Stimulated activated CD4-positive, alpha-beta T cell treated with anti-CD3 and anti-CD28 coated beads, TNF-alpha, amount 100 ng/mL, for 1 hour (primary cell): ENCODE results near the gene SLC49A3.
"Not testable (repeated sequence)": the region's sequence is repeated elsewhere in the genome, so short reads cannot be mapped to it uniquely, and the experiment has no call there.

ENCODE experiments used
- DNase-seq, 3 donors: peaks; one replicate each; pipeline ENCODE4 v3.0.0-alpha.2; 2020; ENCODE audit warnings: low read depth in 3 of 3, low spot score in 1 of 3

The SLC49A3 gene

DNA sequence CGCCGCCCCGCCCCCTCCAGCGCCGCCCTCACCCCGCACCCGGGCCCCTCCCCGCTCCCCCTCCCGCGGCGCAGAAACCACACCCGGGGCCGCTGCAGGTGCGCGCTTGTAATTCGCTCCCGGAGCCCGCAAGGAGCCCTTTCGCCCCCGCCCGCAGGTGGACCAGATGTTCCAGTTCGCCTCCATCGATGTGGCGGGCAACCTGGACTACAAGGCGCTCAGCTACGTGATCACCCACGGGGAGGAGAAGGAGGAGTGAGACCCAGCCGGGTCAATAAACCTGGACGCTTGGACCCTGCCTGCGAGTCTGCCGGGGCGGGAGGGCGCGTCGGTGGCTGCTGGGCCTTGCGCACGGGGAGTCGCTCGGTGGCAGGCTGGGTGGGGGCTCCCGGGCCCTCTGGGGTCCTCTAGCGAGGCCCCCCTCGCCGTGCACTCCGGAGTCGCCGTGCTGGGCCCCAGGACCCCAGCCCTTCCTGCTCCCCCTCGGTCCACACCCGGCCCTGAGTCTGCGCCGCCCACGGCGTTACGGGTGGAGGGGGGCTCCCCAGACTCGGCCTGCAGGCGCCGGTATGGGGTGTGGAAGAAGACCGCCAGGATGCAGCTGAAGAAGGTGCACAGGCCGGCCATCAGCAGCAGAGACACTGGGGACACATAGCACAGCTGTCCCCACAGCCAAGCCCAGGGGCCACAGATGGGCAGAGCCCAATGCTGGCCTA is 7.1 kb downstream of the SLC49A3 start:
- DNase-seq, result no peak

DNA sequence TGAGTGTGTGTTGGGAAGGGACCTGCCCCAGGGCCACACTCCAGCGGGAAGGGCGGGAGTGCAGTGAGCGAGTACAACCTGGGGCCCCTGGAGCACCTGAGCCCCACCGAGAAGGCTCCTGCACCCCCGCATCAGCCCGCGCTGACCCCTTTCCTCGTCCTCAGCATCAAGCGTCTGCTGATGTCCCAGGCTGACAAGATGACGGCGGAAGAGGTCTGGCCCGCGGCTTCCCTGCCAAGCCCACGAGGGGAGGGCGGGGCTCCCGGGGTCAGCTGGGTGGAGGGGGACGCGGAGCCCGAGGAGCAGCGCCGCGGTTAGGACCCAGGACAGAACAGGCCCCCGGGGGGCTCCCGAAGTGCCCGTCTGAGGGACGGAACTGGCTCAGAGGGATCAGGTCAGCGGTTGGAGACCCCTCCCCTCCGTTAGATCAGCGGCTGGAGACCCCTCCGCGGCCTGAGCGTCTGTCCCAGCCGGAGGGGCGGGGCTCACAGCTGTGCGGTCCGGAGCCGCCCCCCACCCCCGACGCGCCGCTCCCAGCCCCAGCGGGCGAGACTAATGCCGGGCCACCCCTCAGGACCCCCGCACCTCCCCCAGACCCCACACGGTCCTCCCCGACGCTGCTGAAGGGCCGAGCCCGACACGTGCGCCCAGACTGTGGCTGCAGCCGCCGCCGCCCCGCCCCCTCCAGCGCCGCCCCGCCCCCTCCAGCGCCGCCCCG is 7.9 kb downstream of the SLC49A3 start:
- peak in 1 of 3 donors; percentile 22 for DNase-seq

- DNase-seq, result no peak
Measured at GRCh38 chr4:680551-680927, 8.4 kb downstream of the SLC49A3 start.

GRCh38 chr4:680091-680490 is 8.9 kb downstream of the SLC49A3 start:
- no peak for DNase-seq

GRCh38 chr4:679629-680028 is 9.3 kb downstream of the SLC49A3 start:
- no peak for DNase-seq

DNA sequence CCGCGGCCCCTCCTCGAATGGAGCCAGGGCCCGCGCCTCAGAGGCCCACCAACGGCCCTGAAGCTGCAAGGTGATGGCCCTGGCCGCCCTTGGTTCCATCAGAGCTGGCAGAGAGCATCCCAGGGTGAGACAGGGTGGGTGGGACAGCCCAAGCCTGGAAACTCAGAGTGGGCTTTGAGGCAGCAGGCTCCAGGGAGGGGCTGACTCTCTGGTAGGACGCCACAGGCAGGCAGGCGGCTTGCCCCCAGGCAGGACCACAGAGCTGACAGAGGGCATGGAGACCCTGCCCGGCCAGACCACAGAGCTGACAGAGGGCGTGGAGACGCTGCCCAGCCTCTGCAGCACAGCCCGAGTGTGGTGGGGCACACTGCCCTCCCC is 9.9 kb downstream of the SLC49A3 start:
- DNase-seq, result no peak

DNA sequence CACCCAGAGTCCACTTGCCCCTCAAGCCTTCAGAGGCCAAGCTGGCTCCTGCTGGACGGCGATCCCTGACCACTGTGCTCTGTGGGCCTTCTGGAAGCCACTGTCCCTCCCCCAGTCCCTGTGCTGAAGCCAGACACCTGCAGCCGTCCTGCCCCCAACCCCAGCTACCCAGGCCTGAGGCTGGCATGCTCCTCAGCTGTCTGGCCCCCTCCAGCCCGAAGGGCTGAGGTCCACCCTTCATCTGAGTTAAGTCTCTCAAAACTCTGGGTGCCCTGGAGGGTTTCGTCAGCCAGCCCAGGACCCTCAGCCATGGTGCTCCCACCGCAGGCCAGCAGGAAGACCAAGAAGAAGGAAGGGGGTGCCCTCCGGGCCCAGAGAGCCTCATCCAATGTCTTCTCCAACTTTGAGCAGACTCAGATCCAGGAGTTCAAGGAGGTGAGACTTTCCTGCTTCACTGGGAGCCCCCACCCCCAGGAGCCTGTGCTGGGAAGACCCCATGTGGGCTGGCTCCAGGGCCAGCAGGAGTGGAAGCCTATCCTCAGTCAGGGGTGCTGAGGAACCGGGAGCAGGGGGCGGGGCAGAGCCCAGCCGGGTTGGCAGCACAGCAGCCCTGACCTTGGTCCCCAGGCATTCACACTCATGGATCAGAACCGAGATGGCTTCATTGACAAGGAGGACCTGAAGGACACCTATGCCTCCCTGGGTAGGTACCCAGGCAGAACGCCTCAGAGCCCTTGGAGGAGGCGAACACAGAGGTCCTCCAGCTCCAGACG is 10.4 kb downstream of the SLC49A3 start:
- DNase-seq, result no peak

DNA sequence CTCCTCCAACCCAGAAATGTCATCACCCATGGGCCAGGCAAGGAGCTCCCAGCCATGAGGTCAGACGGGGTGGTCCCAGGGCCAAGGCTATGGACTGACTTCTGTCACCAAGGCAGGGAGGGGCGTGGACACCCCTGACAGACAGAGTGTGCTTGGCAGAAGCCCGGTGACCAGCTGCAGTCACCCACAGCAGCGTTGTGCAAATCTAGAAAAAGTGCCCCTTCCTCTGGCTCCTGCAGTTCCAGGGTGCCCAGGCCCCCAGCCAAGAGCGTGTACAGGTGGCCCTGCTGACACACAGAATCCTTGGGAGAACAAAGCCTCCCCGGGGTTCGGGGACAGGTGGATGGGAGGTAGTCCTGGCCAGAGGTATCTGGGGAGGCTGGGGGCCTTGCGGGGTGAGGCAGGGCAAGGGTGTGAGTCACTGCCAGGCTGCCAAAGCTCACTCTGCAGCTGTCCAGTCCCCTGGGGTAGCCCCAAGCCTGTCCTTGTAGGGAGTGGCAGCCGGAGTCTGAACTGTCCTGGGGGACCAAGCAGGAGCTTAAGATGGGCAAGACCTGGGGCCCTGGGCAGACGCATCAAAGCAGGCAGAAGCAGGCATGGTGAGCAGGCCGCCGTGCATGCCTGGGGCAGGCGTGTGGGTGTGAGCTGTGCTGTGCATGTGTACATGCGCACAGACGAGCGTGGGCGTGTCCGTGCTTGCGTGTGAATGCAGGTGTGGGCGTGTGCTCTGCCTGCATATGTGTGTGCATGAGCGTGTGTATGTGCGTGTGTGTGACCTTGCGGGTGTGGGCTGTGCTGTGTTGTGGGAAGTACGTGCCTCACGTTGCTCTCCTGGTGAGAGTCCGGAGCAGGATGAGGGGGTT is 11.3 kb downstream of the SLC49A3 start:
- no peak for DNase-seq

- DNase-seq, result no peak
Measured at GRCh38 chr4:676871-677235, 12.1 kb downstream of the SLC49A3 start.

GRCh38 chr4:675980-676870 is 12.7 kb downstream of the SLC49A3 start:
- no peak for DNase-seq

DNA sequence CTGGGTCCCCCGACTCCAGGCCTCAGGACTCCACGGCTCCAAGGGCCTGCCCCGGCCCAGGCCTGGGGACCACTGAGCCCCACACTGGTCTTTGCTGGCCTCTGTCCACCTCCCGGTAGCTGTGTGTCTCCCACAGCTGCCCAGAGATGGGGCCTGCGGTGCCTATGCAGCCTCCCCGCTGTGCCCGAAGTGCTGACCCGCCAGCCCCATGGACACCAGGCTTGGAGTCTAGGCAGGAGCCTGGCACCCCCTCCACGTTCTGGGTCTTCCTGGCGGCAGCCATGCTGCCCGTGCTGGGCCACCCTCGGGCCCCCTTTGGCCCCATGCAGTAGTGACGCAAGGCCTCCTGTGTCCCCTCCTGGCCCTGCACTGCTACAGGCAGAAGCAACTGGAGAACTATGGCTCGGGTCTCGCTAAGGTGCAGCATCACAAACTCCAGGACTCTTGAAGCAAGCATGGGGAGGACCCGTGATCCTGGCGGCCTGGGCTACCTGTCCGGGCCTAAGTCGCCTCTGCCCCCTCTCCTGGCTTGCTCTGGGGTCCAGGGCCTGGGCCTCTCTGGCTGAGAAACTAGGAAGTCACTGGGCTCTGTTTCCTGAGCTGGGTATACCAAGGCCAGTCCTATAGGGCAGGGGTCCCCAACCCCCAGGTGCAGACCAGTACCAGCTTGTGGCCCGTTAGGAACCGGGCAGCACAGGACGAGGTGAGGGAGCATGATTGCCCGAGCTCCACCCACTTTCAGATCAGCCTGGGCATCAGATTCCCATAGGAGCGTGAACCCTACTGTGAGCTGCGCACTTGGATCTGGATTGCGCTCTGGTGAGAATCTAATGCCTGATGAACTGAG is 13.7 kb downstream of the SLC49A3 start:
- no peak for DNase-seq

GRCh38 chr4:674172-675035 is 14.5 kb downstream of the SLC49A3 start, which contains the start of the genes ATP5ME and MYL5:
Gene ATP5ME (minus strand): TSS chr4:674276. CDS start chr4:674247, 29 bp downstream.
Gene MYL5 (plus strand): TSS chr4:674542. CDS start chr4:678027, 3,485 bp downstream.
- peak; percentile 94 to 99 (median 98) for DNase-seq

DNA sequence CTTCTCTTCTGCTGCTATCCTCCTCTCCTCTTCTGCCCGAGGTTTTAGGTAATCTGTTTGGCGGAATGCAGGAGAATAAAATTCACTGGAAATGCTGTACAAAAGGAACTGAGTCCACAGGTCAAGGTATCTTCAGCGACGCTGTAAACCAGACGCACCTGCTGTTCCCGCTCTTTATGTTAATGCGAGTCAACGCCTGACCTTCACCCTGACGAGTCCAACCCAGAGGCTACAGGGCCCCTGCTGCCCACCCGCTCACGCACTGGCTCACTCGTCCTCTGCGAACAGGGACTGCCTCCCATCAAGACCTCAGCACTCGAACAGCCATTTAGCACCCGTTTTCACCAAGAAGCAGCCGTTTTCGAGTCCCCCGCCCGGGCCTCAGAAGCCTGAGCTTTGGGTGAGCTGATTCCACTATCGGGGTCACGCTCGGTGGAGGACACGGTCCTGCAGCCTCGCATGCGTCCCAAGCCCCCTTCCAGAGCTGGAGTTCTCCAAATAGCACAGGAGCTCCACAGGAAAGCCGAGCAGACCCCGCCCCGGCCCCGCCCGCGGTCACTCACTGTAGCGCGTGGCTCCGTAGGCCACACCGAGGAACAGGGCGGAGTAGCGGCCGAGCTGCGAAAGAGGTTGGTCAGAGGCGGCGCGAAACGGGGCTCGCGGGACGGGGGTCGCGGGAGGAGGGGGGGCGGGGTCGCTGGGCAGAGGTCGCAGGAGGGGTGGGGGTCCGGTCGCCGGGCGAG is 15.4 kb downstream of the SLC49A3 start:
- DNase-seq, result no peak

DNA sequence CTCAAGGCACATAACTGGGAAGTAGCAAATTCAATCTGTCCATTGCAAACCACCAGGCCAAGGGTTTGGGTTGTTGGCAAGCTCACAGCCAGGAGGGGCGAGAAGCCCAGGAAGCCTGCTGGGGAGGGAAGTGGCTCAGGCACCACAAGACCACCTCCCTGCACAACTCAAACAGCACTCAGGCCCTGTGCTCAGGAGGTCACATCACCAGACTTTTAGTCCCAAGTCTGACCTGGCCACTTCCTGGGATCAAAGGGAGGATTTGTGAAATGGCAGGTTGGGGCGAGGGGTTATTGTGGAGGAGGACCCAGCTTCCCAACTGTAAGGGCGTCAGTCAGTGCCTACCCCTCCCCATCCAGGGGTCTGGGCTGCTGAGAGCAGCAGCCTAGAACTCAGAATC is 17.2 kb downstream of the SLC49A3 start:
- no peak for DNase-seq

- not testable (repeated sequence) for DNase-seq
Measured at GRCh38 chr4:669806-670559, 19.0 kb downstream of the SLC49A3 start.

GRCh38 chr4:668219-668618 is 20.7 kb downstream of the SLC49A3 start:
- not testable (repeated sequence) for DNase-seq

DNA sequence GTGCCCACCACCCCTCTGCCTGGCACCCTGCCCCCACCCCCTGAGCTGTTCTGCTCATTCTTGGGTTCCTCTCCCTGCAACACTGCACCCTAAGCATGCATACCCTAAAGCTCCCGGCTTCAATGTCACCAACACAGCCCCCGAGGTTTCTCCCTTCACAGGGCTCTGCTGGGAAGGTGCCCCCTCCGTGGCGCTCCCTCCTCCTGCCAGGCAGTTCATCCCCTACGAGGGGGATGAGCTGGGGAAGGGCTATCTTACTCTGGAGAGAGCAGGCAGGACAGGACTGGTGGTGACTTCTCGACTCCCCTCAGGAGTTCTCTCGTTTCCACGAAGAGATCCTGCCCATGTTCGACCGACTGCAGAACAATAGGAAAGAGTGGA is 21.4 kb downstream of the SLC49A3 start:
- DNase-seq, result no peak
